ENCODE data around the gene TCAP. TPM values are rescaled to one million over a fixed set of nuclear protein-coding genes. Genes with fewer than 3 reads are reported as not detected.

TCAP gene
- total and polyA plus RNA-seq, 8 donors = 0.13 to 3.0 (median 0.54) TPM

DNA sequence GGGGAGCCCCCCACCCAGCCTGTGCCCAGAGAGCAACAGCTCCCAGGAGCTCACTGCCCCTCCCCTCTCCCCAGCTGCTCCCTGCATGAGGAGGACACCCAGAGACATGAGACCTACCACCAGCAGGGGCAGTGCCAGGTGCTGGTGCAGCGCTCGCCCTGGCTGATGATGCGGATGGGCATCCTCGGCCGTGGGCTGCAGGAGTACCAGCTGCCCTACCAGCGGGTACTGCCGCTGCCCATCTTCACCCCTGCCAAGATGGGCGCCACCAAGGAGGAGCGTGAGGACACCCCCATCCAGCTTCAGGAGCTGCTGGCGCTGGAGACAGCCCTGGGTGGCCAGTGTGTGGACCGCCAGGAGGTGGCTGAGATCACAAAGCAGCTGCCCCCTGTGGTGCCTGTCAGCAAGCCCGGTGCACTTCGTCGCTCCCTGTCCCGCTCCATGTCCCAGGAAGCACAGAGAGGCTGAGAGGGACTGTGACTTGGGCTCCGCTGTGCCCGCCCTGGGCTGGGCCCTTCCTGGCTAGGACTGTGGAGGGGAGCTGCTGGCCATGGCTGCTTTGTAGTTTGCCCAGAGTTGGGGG, 584 bp downstream of the TCAP start:
- ATAC-seq = peak; percentile 5 to 31 (median 8)
- no peak overlapping the region for H3K27ac ChIP-seq
- no peaks in the 10 kb centered on the region for H3K27me3 ChIP-seq
- WGBS, 2 donors = 38 to 49% methylated on average over 14 to 17 of the region's 17 CpGs
- peaks cover 0 to 5% (median 0%) of the 10 kb centered on the region in 3 donors for H3K4me1 ChIP-seq
- no peak overlapping the region for H3K4me3 ChIP-seq
- H3K36me3 ChIP-seq = peaks cover 0 to 4% (median 0%) of the 10 kb centered on the region in 3 donors
- H3K9me3 ChIP-seq = no peaks in the 10 kb centered on the region
- DNase-seq = peak in 1 of 6 donors; percentile 15
- intact Hi-C loops (cut with DNase I) = no loop called here
- no peak for FAIRE-seq
- TF ChIP-seq, protein P1, sequence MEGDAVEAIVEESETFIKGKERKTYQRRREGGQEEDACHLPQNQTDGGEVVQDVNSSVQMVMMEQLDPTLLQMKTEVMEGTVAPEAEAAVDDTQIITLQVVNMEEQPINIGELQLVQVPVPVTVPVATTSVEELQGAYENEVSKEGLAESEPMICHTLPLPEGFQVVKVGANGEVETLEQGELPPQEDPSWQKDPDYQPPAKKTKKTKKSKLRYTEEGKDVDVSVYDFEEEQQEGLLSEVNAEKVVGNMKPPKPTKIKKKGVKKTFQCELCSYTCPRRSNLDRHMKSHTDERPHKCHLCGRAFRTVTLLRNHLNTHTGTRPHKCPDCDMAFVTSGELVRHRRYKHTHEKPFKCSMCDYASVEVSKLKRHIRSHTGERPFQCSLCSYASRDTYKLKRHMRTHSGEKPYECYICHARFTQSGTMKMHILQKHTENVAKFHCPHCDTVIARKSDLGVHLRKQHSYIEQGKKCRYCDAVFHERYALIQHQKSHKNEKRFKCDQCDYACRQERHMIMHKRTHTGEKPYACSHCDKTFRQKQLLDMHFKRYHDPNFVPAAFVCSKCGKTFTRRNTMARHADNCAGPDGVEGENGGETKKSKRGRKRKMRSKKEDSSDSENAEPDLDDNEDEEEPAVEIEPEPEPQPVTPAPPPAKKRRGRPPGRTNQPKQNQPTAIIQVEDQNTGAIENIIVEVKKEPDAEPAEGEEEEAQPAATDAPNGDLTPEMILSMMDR (IDR thresholded peaks at IDR 0.05) = no peak

DNA sequence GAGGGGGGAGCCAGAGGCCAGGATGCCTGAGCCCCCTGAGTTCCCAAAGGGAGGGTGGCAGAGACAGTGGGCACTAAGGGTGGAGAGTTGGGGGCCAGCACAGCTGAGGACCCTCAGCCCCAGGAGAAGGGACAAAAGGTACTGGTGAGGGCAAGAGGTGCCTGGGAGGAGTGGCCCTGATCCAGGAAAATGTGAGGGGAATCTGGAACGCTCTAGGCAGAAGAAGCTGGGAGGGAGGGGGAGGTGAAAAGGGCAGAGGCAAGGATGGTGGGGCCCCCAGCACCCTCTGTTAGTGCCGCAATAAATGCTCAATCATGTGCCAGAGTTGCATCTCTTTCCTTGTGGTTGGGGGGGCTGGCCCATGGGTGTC, 1.1 kb downstream of the TCAP start:
- Histone ChIP-seq H3K4me1 (peaks cover 0 to 5% (median 0%) of the 10 kb centered on the region in 3 donors), H3K36me3 (no peaks in the 10 kb centered on the region), H3K9me3 (no peaks in the 10 kb centered on the region), H3K27ac (no peak overlapping the region), H3K27me3 (peaks cover 0 to 3% (median 0%) of the 10 kb centered on the region in 4 donors), H3K4me3 (no peak overlapping the region)
- WGBS, 2 donors = 38 to 51% methylated on average over 2 of the region's 2 CpGs
- DNase-seq (no peak), ATAC-seq (no peak), FAIRE-seq (no peak)
- TF ChIP-seq, protein P1 (IDR thresholded peaks at IDR 0.05) = no peak
- intact Hi-C loops (cut with DNase I) = no loop called here

DNA sequence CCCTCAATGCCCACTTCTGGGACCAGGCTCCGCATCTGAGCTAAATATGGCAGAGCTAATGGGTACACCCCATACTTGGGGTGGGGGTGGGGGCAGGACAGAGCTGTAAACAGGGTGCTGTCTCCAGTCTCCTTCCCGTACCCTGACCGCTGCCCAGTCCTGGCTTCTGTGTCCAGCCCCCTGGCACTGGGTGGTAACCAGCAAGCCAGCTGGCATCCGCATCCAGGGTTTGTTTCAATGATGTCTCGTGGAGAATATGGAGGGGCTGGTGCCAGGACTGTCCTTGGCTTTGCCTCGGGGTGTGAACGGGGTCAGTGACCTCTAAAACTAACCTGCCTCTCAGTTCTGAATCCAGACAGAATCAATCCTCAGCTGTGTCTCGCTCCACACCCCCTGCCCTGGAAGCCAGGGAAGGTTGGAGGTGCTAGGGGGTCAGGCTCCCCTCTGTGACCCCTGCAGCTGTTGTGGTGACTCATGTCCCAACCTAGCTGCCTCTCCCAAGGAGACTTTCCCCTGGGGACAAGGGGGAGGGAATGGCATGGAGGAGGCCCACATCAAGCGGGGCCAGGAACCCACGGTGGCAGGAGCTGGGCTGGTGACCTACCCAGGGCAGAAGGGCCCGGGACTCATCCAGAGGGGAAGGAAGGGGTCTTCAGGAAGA, 1.6 kb downstream of the TCAP start:
- FAIRE-seq (no peak), DNase-seq (peak in 1 of 6 donors; percentile 14)

DNA sequence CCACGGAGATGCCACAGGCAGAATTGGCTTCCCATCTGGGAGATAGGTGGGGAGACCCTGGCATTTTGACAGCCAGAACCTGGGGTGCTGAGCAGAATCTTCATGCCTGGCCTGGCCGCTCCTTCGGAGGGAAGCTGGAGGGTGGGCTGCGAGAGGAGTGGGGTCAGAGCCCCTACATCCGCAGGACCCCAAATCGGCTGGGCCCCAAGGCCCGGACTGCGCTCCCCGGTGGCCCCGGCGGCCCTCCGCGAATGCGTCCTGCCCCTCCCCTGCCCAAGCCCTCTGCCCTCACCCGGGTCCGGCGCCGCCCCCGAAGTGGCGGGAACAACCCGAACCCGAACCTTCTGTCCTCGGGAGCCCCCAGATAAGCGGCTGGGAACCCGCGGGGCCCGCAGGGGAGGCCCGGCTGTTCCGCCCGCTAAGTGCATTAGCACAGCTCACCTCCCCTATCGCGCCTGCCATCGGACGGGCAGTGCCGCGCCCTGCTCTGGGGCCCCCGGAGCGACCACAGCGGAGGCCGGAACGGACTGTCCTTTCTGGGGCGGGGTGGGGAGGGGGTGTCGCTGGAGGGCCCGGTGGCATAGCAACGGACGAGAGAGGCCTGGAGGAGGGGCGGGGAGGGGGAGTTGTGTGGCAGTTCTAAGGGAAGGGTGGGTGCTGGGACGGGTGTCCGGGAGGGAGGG, 2.3 kb downstream of the TCAP start:
- Histone ChIP-seq H3K4me3 (no peak overlapping the region), H3K9me3 (no peaks in the 10 kb centered on the region), H3K4me1 (peaks cover 0 to 5% (median 0%) of the 10 kb centered on the region in 3 donors), H3K27me3 (peaks cover 0 to 4% (median 0%) of the 10 kb centered on the region in 4 donors), H3K27ac (no peak overlapping the region), H3K36me3 (no peaks in the 10 kb centered on the region)
- 23% methylated on average over 36 to 49 of the region's 49 CpGs for WGBS, 2 donors
- ATAC-seq (peak in 2 of 4 donors; percentile 17 to 21), DNase-seq (peak in 2 of 6 donors; percentile 18 to 75), FAIRE-seq (no peak)
- TF ChIP-seq, protein P1 (IDR thresholded peaks at IDR 0.05) = no peak
- intact Hi-C loops (cut with DNase I) = no loop called here

More for the DNA sequence above, 1.6 kb downstream of the TCAP start:
- Histone ChIP-seq H3K9me3 (no peaks in the 10 kb centered on the region), H3K36me3 (no peaks in the 10 kb centered on the region), H3K4me1 (peaks cover 0 to 5% (median 0%) of the 10 kb centered on the region in 3 donors), H3K27ac (no peak overlapping the region), H3K27me3 (peaks cover 0 to 4% (median 0%) of the 10 kb centered on the region in 4 donors), H3K4me3 (no peak overlapping the region)
- no peak for ATAC-seq
- TF ChIP-seq, protein P1 (IDR thresholded peaks at IDR 0.05) = no peak
- 48 to 54% methylated on average over 11 of the region's 11 CpGs for WGBS, 2 donors
- intact Hi-C loops (cut with DNase I) = no loop called here
